GM12864 (cell line): ENCODE results near the gene EPB41.

ENCODE experiments used
- DNase-seq: peaks from one replicate; pipeline ENCODE4 v3.0.0-alpha.2; 2011; ENCODE audit warnings: low read depth
- H3K4me3 ChIP-seq: 2 replicates; pipeline ENCODE4 v1.5.1; 2011; ENCODE audit warnings: mild to moderate bottlenecking, low read depth, low read length, control low read depth
- CTCF ChIP-seq: IDR thresholded peaks from 2 replicates; pipeline ENCODE4 v1.5.1; 2011; ENCODE audit warnings: low read depth, mild to moderate bottlenecking, moderate library complexity, low read length, control low read depth, inconsistent platforms; ENCODE audit errors: missing control alignments

EPB41 gene

GRCh38 chr1:28897789-28898188 lies 16.6 kb upstream of the EPB41 start:
- DNase-seq: no peak
- H3K4me3 ChIP-seq: no peak overlapping the region
- no peak for TF ChIP-seq CTCF

GRCh38 chr1:28898405-28898881 lies 15.9 kb upstream of the EPB41 start:
- H3K4me3 ChIP-seq: no peak overlapping the region
- no peak for DNase-seq
- TF ChIP-seq CTCF: no peak

- no peak for DNase-seq
Measured at GRCh38 chr1:28899267-28899666, 15.1 kb upstream of the EPB41 start.

GRCh38 chr1:28900562-28900961 lies 13.8 kb upstream of the EPB41 start:
- no peak for TF ChIP-seq CTCF
- no peak for DNase-seq
- no peak overlapping the region for H3K4me3 ChIP-seq

More at GRCh38 chr1:28899267-28899666, 15.1 kb upstream of the EPB41 start:
- H3K4me3 ChIP-seq: no peak overlapping the region
- no peak for TF ChIP-seq CTCF

GRCh38 chr1:28902738-28903137 lies 11.6 kb upstream of the EPB41 start:
- no peak for DNase-seq
- no peak for TF ChIP-seq CTCF

GRCh38 chr1:28905921-28906666 lies 8.3 kb upstream of the EPB41 start:
- TF ChIP-seq CTCF: no peak
- H3K4me3 ChIP-seq: no peak overlapping the region
- DNase-seq: no peak

More at GRCh38 chr1:28902738-28903137, 11.6 kb upstream of the EPB41 start:
- H3K4me3 ChIP-seq: no peak overlapping the region

GRCh38 chr1:28909198-28909597 lies 5.2 kb upstream of the EPB41 start:
- TF ChIP-seq CTCF: no peak
- H3K4me3 ChIP-seq: no peak overlapping the region
- DNase-seq: no peak
